SU-DHL-6 (cell line): ENCODE measurements around the gene OXCT1.

Source experiments
- H2AFZ ChIP-seq: fragments of 200-600 bp; sonication (generic); 2 replicates; pipeline ENCODE4 v1.6.1; 2014; ENCODE audit warnings: low read depth, mild to moderate bottlenecking, moderate library complexity, mixed read lengths, antibody characterized with exemption, low read length; ENCODE audit not compliant: severe bottlenecking
- H3F3A ChIP-seq: fragments of 200-600 bp; shearing (Covaris generic); 2 replicates; pipeline ENCODE4 v1.6.0; 2016; ENCODE audit warnings: antibody characterized with exemption, mild to moderate bottlenecking; ENCODE audit not compliant: insufficient read depth
- H3K27ac ChIP-seq: fragments of 200-600 bp; sonication (generic); 2 replicates; pipeline ENCODE4 v1.5.1; 2016; ENCODE audit warnings: low read depth, mild to moderate bottlenecking, low read length, moderate library complexity, mixed read lengths
- H3K27me3 ChIP-seq: fragments of 200-600 bp; sonication (generic), shearing (Covaris generic); 2 replicates; pipeline ENCODE4 v1.6.0; 2014; ENCODE audit warnings: mild to moderate bottlenecking, low read length
- H3K36me3 ChIP-seq: fragments of 200-600 bp; sonication (generic); 2 replicates; pipeline ENCODE4 v1.6.1; 2014; ENCODE audit warnings: mild to moderate bottlenecking, low read length, mixed read lengths
- H3K4me2 ChIP-seq: fragments of 300-600, 200-600 bp; shearing (Covaris generic), sonication (generic); 2 replicates; pipeline ENCODE4 v1.6.0; 2014; ENCODE audit warnings: low read length, low read depth, mild to moderate bottlenecking; ENCODE audit not compliant: poor library complexity, severe bottlenecking
- H3K4me3 ChIP-seq: fragments of 200-600 bp; sonication (generic); 2 replicates; pipeline ENCODE4 v1.5.1; 2014; ENCODE audit warnings: antibody characterized with exemption, low read length, mild to moderate bottlenecking, mixed read lengths; ENCODE audit not compliant: insufficient read depth, poor library complexity, severe bottlenecking
- H3K79me2 ChIP-seq: fragments of 200-600 bp; sonication (generic); 2 replicates; pipeline ENCODE4 v1.6.1; 2014; ENCODE audit warnings: mild to moderate bottlenecking, low read length, moderate library complexity; ENCODE audit not compliant: insufficient read depth
- H3K9ac ChIP-seq: fragments of 200-600 bp; sonication (generic); 2 replicates; pipeline ENCODE4 v1.7.0; 2014; ENCODE audit warnings: mild to moderate bottlenecking, low read length
- H3K9me2 ChIP-seq: fragments of 200-600 bp; sonication (generic); replicated peaks from 2 replicates; pipeline ENCODE4 v1.6.1; 2014; ENCODE audit warnings: low read length; ENCODE audit not compliant: insufficient read depth
- H3K9me3 ChIP-seq: fragments of 200-600 bp; sonication (generic); 2 replicates; pipeline ENCODE4 v1.6.1; 2014; ENCODE audit warnings: low read length, mixed read lengths; ENCODE audit not compliant: insufficient read depth
- H4K20me1 ChIP-seq: fragments of 200-600 bp; sonication (generic); 2 replicates; pipeline ENCODE4 v1.6.1; 2014; ENCODE audit warnings: low read depth, mild to moderate bottlenecking, antibody characterized with exemption, low read length, moderate library complexity, mixed read lengths
- EZH2phosphoT487 ChIP-seq: fragments of 200-600 bp; sonication (generic), shearing (Covaris generic); conservative IDR thresholded peaks from 2 replicates; pipeline ENCODE4 v1.6.1; 2018; ENCODE audit warnings: mild to moderate bottlenecking, antibody characterized with exemption, low read length, moderate library complexity, mixed read lengths
- TF ChIP-seq, protein P1 (sequence below): fragments of 200-600 bp; sonication (generic); IDR thresholded peaks from one replicate; pipeline ENCODE4 v1.5.1; 2017; ENCODE audit warnings: antibody characterized with exemption, mild to moderate bottlenecking, low read length, moderate library complexity; ENCODE audit not compliant: insufficient read depth, poor library complexity, severe bottlenecking

The OXCT1 gene

DNA sequence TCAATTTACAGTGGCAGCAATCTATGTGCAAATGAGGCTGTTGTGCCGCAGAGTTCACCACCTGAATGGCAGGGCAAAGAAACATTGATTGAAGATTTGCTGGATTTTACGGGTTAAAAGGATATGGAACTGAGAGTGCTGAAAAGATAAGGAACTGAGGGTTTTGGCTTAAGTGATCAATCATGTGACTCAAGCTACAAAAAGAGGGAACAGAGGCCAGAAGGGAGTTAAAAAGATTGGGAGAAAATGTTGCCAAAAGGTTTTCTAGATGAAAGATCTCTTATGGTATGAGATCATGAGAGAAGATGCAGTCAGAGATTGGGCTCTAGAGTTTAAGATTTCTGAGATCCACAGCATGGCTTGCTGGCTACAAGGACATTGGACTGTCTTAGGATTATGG is 26.0 kb upstream of the OXCT1 start:
- no peak overlapping the region for H3K27ac ChIP-seq
- H3K4me3 ChIP-seq = no peak overlapping the region
- no peaks in the 10 kb centered on the region for H3K9me3 ChIP-seq
- no peaks in the 10 kb centered on the region for H4K20me1 ChIP-seq
- no peaks in the 10 kb centered on the region; the same call in 1 of the 2 replicates for H3K9me2 ChIP-seq
- no peaks in the 10 kb centered on the region for H3K79me2 ChIP-seq
- H2AFZ ChIP-seq = no peak overlapping the region
- H3K9ac ChIP-seq = no peak overlapping the region
- no peak overlapping the region for H3K4me2 ChIP-seq
- no peaks in the 10 kb centered on the region for H3K27me3 ChIP-seq
- no peak for TF ChIP-seq EZH2phosphoT487
- TF ChIP-seq, protein P1, sequence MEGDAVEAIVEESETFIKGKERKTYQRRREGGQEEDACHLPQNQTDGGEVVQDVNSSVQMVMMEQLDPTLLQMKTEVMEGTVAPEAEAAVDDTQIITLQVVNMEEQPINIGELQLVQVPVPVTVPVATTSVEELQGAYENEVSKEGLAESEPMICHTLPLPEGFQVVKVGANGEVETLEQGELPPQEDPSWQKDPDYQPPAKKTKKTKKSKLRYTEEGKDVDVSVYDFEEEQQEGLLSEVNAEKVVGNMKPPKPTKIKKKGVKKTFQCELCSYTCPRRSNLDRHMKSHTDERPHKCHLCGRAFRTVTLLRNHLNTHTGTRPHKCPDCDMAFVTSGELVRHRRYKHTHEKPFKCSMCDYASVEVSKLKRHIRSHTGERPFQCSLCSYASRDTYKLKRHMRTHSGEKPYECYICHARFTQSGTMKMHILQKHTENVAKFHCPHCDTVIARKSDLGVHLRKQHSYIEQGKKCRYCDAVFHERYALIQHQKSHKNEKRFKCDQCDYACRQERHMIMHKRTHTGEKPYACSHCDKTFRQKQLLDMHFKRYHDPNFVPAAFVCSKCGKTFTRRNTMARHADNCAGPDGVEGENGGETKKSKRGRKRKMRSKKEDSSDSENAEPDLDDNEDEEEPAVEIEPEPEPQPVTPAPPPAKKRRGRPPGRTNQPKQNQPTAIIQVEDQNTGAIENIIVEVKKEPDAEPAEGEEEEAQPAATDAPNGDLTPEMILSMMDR = no peak
- no peaks in the 10 kb centered on the region for H3F3A ChIP-seq
- H3K36me3 ChIP-seq = no peaks in the 10 kb centered on the region

DNA sequence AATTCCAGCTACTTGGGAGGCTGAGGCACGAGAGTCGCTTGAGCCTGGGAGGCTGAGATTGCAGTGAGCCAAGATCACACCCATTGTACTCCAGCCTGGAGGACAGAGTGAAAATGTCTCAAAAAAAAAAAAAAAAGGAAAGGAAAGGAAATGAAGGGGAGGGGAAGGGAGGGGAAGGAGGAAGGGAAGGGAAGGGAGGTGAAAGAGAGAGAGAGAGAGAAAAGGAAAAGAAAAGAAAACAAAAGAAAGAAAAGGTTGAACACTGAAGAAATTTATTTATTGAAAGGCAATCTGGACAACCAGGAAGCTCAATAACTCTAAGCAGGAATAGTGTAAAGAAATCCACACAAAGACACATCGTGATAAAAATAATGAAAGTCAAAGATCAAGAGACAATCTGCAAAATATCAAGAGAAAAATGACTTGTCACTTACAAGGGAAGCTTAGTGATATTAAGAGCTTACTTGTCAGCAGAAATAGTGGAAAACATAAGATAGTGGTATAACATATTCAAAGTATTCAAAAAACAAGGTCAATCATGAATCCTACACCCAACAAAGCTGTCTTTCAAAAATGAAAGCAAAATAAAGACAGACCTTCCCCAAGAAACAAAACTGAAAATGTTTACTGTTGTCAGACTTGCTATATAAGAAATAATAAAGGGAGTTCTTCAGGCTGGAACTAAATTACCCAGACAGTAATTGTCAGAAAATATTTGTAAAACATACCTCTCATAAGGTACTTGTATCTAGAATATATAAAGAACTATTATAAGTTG is 23.0 kb upstream of the OXCT1 start:
- H4K20me1 ChIP-seq = no peaks in the 10 kb centered on the region
- H3K9me3 ChIP-seq = no peaks in the 10 kb centered on the region
- no peak overlapping the region for H3K9ac ChIP-seq
- H3K36me3 ChIP-seq = no peaks in the 10 kb centered on the region
- no peak overlapping the region for H2AFZ ChIP-seq
- TF ChIP-seq, protein P1 = no peak
- no peak for TF ChIP-seq EZH2phosphoT487
- no peaks in the 10 kb centered on the region; the same call in 1 of the 2 replicates for H3K9me2 ChIP-seq
- H3K27me3 ChIP-seq = no peaks in the 10 kb centered on the region
- H3K27ac ChIP-seq = no peak overlapping the region
- H3K79me2 ChIP-seq = no peaks in the 10 kb centered on the region
- no peak overlapping the region for H3K4me2 ChIP-seq
- no peaks in the 10 kb centered on the region for H3F3A ChIP-seq
- H3K4me3 ChIP-seq = no peak overlapping the region

DNA sequence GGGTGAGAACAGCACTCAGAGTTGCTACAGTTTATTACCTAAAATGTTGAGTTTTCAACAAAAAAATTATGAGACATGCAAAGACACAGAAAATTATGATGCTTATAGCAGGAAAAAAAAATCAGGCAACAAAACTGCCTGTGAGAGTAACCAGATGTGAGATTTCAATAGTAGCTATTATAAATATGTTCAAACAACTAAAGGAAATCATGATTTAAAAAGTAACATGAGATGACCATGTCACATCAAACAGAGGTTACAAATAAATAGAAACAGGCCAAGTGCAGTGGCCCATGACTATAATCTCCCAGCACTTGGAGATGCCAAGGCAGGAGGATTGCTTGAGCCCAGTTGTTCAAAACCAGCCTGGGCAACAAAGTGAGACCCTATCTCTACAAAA is 21.8 kb upstream of the OXCT1 start:
- H3F3A ChIP-seq = no peaks in the 10 kb centered on the region
- no peak overlapping the region for H2AFZ ChIP-seq
- H3K79me2 ChIP-seq = no peaks in the 10 kb centered on the region
- H3K27ac ChIP-seq = no peak overlapping the region
- H3K4me3 ChIP-seq = no peak overlapping the region
- H3K9ac ChIP-seq = no peak overlapping the region
- TF ChIP-seq EZH2phosphoT487 = no peak
- TF ChIP-seq, protein P1 = no peak
- H3K27me3 ChIP-seq = no peaks in the 10 kb centered on the region
- no peaks in the 10 kb centered on the region for H3K9me3 ChIP-seq
- H3K9me2 ChIP-seq = no peaks in the 10 kb centered on the region
- H3K4me2 ChIP-seq = no peak overlapping the region
- H4K20me1 ChIP-seq = no peaks in the 10 kb centered on the region
- no peaks in the 10 kb centered on the region for H3K36me3 ChIP-seq
